Ovary (tissue), 9 donors: ENCODE measurements around the gene DUS3L. TPM values are rescaled to one million over a fixed set of nuclear protein-coding genes. Genes with fewer than 3 reads are reported as not detected.

ENCODE experiments used
- DNase-seq, 5 donors: peaks; one replicate each; pipeline ENCODE4 v3.0.0-alpha.2; 2019 to 2020
- H3K27ac ChIP-seq, 2 donors: fragments of 200-600 bp; one replicate each; pipeline versions ENCODE4 v1.5.1 to v1.8.0; 2019 to 2022
- H3K27me3 ChIP-seq: fragments of 200-600 bp; one replicate; pipeline ENCODE4 v1.8.0; 2022
- H3K36me3 ChIP-seq: fragments of 200-600 bp; sonication (generic); one replicate; pipeline ENCODE4 v1.5.1; 2019
- H3K4me1 ChIP-seq: one replicate; pipeline ENCODE4 v1.8.1; 2013; ENCODE audit warnings: mild to moderate bottlenecking, moderate library complexity; ENCODE audit not compliant: insufficient read depth
- H3K4me3 ChIP-seq: fragments of 200-600 bp; sonication (generic); one replicate; pipeline ENCODE4 v1.5.1; 2017
- H3K9me3 ChIP-seq, 2 donors: fragments of 200-600 bp in 1 of 2; sonication (generic) in 1 of 2; one replicate each; pipeline versions ENCODE4 v1.5.1 to v1.8.1; 2013 to 2019; ENCODE audit warnings: mild to moderate bottlenecking in 1 of 2, moderate library complexity in 1 of 2
- EP300 ChIP-seq: sonication (generic); formaldehyde crosslinking; IDR thresholded peaks from one replicate; pipeline ENCODE4 v1.6.1; 2017; ENCODE audit warnings: antibody characterized with exemption
- POLR2A ChIP-seq: fragments of 450-650 bp; IDR thresholded peaks from one replicate; pipeline ENCODE4 v1.6.1; 2017; ENCODE audit warnings: antibody characterized with exemption, mild to moderate bottlenecking, moderate library complexity
- WGBS, 3 donors: extraction: QIAGEN DNeasy Blood & Tissue Kit in 1 of 3; methylation state at CpG; one replicate each; pipeline versions ENCODE4 v1.1.5 to v1.1.7; 2013 to 2017; 5-methylcytosine and 5-hydroxymethylcytosine counted together
- intact Hi-C, 4 donors: fragments of 100-400 bp; cut with DNase I; formaldehyde crosslinking; loops; one replicate each; pipeline versions ENCODE4 v1.11.0 to v1.15.1; 2022 to 2023
- polyA plus RNA-seq, 2 donors: library from polyadenylated mRNA; stranded (reverse); fragments of 200-250 nt in 1 of 2; fragments of 350-450 nt in 1 of 2; fragmentation: Illumina TruSeq in 1 of 2; extraction: RNeasy Lipid Tissue Mini Kit (QIAGEN cat#74804) in 1 of 2; gene quantifications; one replicate each; pipeline ENCODE4 v1.2.3, GENCODE V29; 2013 to 2014
- total RNA-seq, 7 donors: library from RNA; depleted of rRNA in 2 of 7; stranded (reverse); fragments of >200 nt in 2 of 7; fragmentation: NEBNext Ultra II Directional in 3 of 7; extraction: Animal tissue kit (Norgen Biotek cat#: 25700) in 3 of 7; gene quantifications; one replicate each; pipeline versions ENCODE4 v1.1.0 to v1.2.4, GENCODE V29; 2016 to 2023
- TF ChIP-seq, protein P1 (sequence below), 3 donors: fragments of 450-650 bp in 2 of 3; fragments of 200-600 bp in 1 of 3; IDR thresholded peaks; one replicate each; pipeline versions ENCODE4 v1.5.1 to v1.8.0; 2016 to 2022; ENCODE audit warnings: antibody characterized with exemption in 3 of 3, mild to moderate bottlenecking in 1 of 3
- donor health status: DM: no; HTN: no; CAD: no; lungs with moderate emphysema.
- donor health status: DM: no; HTN: no; CAD: no.
- donor health status: Bipolar disorder and iron deficiency.
- donor health status: DM: yes; HTN: yes; CAD: no.
- donor health status: DM: no; HTN: no; CAD: no.
- donor health status: DM: yes; HTN: yes; CAD: no.

DUS3L gene
- total and polyA plus RNA-seq, 9 donors = 1.2 to 50.1 (median 39.7) TPM

- TF ChIP-seq POLR2A (no peak), EP300 (no peak)
- TF ChIP-seq, protein P1, sequence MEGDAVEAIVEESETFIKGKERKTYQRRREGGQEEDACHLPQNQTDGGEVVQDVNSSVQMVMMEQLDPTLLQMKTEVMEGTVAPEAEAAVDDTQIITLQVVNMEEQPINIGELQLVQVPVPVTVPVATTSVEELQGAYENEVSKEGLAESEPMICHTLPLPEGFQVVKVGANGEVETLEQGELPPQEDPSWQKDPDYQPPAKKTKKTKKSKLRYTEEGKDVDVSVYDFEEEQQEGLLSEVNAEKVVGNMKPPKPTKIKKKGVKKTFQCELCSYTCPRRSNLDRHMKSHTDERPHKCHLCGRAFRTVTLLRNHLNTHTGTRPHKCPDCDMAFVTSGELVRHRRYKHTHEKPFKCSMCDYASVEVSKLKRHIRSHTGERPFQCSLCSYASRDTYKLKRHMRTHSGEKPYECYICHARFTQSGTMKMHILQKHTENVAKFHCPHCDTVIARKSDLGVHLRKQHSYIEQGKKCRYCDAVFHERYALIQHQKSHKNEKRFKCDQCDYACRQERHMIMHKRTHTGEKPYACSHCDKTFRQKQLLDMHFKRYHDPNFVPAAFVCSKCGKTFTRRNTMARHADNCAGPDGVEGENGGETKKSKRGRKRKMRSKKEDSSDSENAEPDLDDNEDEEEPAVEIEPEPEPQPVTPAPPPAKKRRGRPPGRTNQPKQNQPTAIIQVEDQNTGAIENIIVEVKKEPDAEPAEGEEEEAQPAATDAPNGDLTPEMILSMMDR (IDR thresholded peaks at IDR 0.05) = no peak
- Histone ChIP-seq H3K4me1 (no peaks in the 10 kb centered on the region), H3K36me3 (no peaks in the 10 kb centered on the region), H3K27me3 (no peaks in the 10 kb centered on the region), H3K4me3 (no peak overlapping the region), H3K27ac (no peak overlapping the region), H3K9me3 (no peaks in the 10 kb centered on the region)
- no peak for DNase-seq
- WGBS, 3 donors = 72 to 77% (median 76%) methylated on average over 8 of the region's 8 CpGs
- intact Hi-C loops = no loop called here
Measured at GRCh38 chr19:5738423-5738822, 52.5 kb downstream of the DUS3L start.

Other genes starting within 250 kb of the DUS3L start
- gene TINCR, start 223.2 kb downstream of the DUS3L start, total RNA-seq = 1 to 10 TPM in 2 of 7 donors, under 1 TPM in 5; 0.11 to 3.4 (median 0.48) TPM
- under 1 TPM; 0.18 to 0.35 TPM for gene TINCR, start 223.2 kb downstream of the DUS3L start, polyA plus RNA-seq
- 100 to 1,000 TPM in 5 of 7 donors, 10 to 100 TPM in 2; 51.3 to 173 (median 109) TPM for gene SAFB2, start 168.4 kb downstream of the DUS3L start, total RNA-seq
- gene SAFB2, start 168.4 kb downstream of the DUS3L start, polyA plus RNA-seq = 100 to 1,000 TPM in 1 of 2 donors, 10 to 100 TPM in 1; 74.5 to 107 TPM
- gene SAFB, start 168.1 kb downstream of the DUS3L start, total RNA-seq = 100 to 1,000 TPM in 1 of 7 donors, 10 to 100 TPM in 6; 66.9 to 108 (median 88.7) TPM
- 10 to 100 TPM; 64.1 to 72.5 TPM for gene SAFB, start 168.1 kb downstream of the DUS3L start, polyA plus RNA-seq
- gene MICOS13, start 110.6 kb downstream of the DUS3L start, total RNA-seq = 10 to 100 TPM; 25.7 to 48.7 (median 44.2) TPM
- gene MICOS13, start 110.6 kb downstream of the DUS3L start, polyA plus RNA-seq = 10 to 100 TPM in 1 of 2 donors, 1 to 10 TPM in 1; 5.2 to 47.3 TPM
- gene HSD11B1L, start 110.1 kb downstream of the DUS3L start, total RNA-seq = 10 to 100 TPM in 2 of 7 donors, 1 to 10 TPM in 5; 3.1 to 20.7 (median 8.5) TPM
- gene HSD11B1L, start 110.1 kb downstream of the DUS3L start, polyA plus RNA-seq = 10 to 100 TPM in 1 of 2 donors, 1 to 10 TPM in 1; 3.5 to 10.6 TPM
- 1,000 to 10,000 TPM; 1,413 to 2,353 (median 1,897) TPM for gene RPL36, start 100.9 kb downstream of the DUS3L start, total RNA-seq
- gene RPL36, start 100.9 kb downstream of the DUS3L start, polyA plus RNA-seq = 1,000 to 10,000 TPM in 1 of 2 donors, 100 to 1,000 TPM in 1; 318 to 2,904 TPM
- gene LONP1, start 71.0 kb downstream of the DUS3L start, total RNA-seq = 10 to 100 TPM; 33.9 to 77.2 (median 56.1) TPM
- gene LONP1, start 71.0 kb downstream of the DUS3L start, polyA plus RNA-seq = 10 to 100 TPM; 25.5 to 36.5 TPM
- 1 to 10 TPM in 1 of 7 donors, under 1 TPM in 1, not detected in 5; 0.67 to 4.5 TPM for gene CATSPERD, start 70.5 kb downstream of the DUS3L start, total RNA-seq
- not detected for gene CATSPERD, start 70.5 kb downstream of the DUS3L start, polyA plus RNA-seq
- 1 to 10 TPM in 5 of 7 donors, under 1 TPM in 2; 0.24 to 3.8 (median 2.3) TPM for gene PRR22, start 6.4 kb downstream of the DUS3L start, total RNA-seq
- 1 to 10 TPM in 1 of 2 donors, not detected in 1; 1.6 TPM for gene PRR22, start 6.4 kb downstream of the DUS3L start, polyA plus RNA-seq
- gene NRTN, start 13.9 kb upstream of the DUS3L start, total RNA-seq = 1 to 10 TPM in 2 of 7 donors, under 1 TPM in 2, not detected in 3; 0.38 to 2.8 (median 1.3) TPM
- under 1 TPM in 1 of 2 donors, not detected in 1; 0.11 TPM for gene NRTN, start 13.9 kb upstream of the DUS3L start, polyA plus RNA-seq
- gene FUT6, start 48.5 kb upstream of the DUS3L start, total RNA-seq = 1 to 10 TPM in 1 of 7 donors, under 1 TPM in 3, not detected in 3; 0.11 to 2.6 (median 0.38) TPM
- gene FUT6, start 48.5 kb upstream of the DUS3L start, polyA plus RNA-seq = not detected
- 1 to 10 TPM in 1 of 7 donors, under 1 TPM in 4, not detected in 2; 0.11 to 1.8 (median 0.18) TPM for gene FUT3, start 60.3 kb upstream of the DUS3L start, total RNA-seq
- under 1 TPM in 1 of 2 donors, not detected in 1; 0.04 TPM for gene FUT3, start 60.3 kb upstream of the DUS3L start, polyA plus RNA-seq
- gene FUT5, start 79.4 kb upstream of the DUS3L start, total RNA-seq = under 1 TPM in 3 of 7 donors, not detected in 4; 0.15 to 0.23 (median 0.22) TPM
- gene FUT5, start 79.4 kb upstream of the DUS3L start, polyA plus RNA-seq = not detected
- 100 to 1,000 TPM; 169 to 352 (median 203) TPM for gene NDUFA11, start 112.6 kb upstream of the DUS3L start, total RNA-seq
- 100 to 1,000 TPM in 1 of 2 donors, 1 to 10 TPM in 1; 3.9 to 315 TPM for gene NDUFA11, start 112.6 kb upstream of the DUS3L start, polyA plus RNA-seq
- gene VMAC, start 113.7 kb upstream of the DUS3L start, total RNA-seq = 1 to 10 TPM; 5.0 to 8.5 (median 7.0) TPM
- 1 to 10 TPM; 3.4 to 6.4 TPM for gene VMAC, start 113.7 kb upstream of the DUS3L start, polyA plus RNA-seq
- gene CAPS, start 123.1 kb upstream of the DUS3L start, total RNA-seq = 100 to 1,000 TPM in 1 of 7 donors, 10 to 100 TPM in 5, 1 to 10 TPM in 1; 7.0 to 313 (median 35.8) TPM
- gene CAPS, start 123.1 kb upstream of the DUS3L start, polyA plus RNA-seq = 10 to 100 TPM in 1 of 2 donors, 1 to 10 TPM in 1; 1.7 to 12.4 TPM
- 10 to 100 TPM; 56.2 to 88.4 (median 67.9) TPM for gene RANBP3, start 187.0 kb upstream of the DUS3L start, total RNA-seq
- gene RANBP3, start 187.0 kb upstream of the DUS3L start, polyA plus RNA-seq = 10 to 100 TPM; 54.0 to 72.9 TPM